Measurements from ENCODE around the gene RASL12.
A peak's percentile ranks its signal among the peaks of the same experiment; 100 is the strongest.
"Not testable (repeated sequence)": the region's sequence is repeated elsewhere in the genome, so short reads cannot be mapped to it uniquely, and the experiment has no call there.

The RASL12 gene

DNA sequence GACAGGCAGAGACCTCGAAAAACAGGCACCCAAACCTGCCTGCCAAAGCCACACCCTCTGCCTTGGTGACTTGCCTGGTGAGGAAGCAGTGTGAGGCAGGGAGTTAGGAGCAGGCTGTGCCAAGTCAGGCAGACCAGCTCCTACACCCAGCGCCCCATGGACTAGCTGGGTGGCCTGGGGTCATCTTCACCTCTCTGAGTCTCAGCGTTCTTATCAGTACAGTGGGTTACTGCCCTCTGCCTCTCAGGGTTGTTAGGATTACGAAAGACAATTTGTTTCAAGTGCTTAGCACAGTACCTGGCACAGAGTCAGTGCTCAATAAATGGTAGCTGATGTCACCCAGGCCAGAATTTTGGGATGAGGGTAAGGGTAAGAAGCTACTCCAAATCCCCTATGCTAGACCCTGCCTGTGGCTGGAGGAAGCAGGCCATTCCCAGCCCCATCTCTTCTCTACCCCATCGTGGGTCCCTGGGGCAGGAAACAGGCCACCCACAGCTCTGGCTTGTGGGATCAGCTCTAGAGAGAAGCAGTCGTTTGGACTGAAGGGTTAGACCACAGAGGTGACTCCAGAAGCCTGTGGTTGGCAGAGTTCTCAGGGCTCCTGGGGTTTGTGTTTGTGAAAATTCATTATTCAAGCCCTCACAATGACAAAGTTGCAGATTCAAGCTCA lies 12.5 kb downstream of the RASL12 start:
- DNase-seq: no peak

DNA sequence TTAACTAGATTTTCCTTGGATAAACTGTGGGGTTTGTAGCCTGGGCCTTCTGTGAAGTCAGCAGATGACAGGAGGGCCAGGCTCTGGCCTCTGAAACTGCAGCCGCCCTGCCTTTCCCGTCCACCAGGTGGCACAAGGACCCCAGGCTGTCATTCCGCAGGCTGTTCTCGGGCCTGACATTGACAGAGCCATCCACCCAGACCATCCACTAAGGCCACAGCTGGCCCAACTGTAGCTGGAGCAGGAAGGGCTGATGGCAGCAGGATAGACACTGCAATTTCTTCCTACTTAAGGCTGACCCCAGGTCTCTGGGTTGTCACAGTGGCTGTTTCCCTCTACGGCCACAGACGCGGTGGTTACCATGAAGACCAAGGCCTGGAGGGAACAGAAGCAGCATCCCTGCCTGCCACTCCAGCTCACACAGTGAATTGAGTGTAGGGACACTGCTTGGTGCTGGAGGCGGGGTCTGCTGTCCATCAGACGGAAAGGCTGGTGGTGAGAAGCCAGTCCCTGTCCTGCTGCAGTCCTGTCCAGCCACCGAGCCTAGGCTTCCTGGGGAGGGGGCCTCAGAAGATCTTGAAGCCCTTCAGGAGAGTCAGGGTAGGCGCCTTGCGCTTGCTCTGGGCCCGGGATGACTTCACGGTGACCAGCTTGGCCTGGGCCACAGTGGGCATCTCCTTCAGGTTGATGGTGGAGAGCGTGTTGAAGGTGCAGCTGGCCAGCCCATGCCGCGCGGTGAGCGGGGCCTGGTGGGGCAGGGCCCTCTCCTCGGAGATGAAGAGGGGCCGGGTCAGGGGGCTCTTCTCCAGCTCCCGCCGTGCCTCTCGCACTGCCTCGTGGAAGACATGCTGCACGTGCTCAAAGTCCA lies 13.2 kb downstream of the RASL12 start:
- peak in 2 of 5 donors; percentile 27 to 37 for DNase-seq

DNA sequence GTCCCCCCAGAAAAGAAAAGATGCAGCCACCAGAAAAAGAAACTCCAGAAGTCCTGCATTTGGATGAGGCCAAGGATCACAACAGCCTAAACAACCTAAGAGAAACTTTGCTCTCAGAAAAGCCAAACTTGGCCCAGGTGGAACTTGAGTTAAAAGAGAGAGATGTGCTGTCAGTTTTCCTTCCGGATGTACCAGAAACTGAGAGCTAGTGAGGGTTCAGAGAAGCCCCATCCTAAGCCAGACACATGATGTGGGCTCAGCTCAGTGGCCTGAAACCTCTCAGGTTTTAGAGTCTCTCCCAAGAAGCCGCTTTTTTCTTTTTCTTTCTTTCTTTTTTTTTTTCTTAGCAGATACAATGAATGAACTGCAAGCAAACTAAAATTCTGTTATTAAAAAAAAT lies 14.8 kb downstream of the RASL12 start:
- DNase-seq: no peak

DNA sequence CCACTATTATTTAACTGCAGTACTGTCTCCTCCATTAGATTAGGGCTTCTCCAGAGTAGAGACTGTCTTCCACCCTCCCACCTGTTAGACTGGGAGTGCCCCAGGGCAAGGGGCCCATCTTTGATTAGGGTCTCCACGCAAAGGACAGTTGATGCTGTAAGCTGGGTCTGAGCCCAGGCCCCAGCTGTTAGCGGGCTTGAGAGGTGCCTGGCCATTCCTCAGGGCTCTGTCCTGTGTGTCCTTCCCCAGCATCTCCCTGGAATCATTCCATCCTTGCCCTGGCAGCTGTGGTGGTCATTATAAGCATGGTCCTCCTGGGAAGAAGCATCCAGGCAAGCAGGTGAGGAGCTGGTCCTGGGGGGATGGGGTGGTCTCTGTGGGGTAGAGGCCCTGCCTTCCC lies 16.5 kb downstream of the RASL12 start:
- no peak for DNase-seq

DNA sequence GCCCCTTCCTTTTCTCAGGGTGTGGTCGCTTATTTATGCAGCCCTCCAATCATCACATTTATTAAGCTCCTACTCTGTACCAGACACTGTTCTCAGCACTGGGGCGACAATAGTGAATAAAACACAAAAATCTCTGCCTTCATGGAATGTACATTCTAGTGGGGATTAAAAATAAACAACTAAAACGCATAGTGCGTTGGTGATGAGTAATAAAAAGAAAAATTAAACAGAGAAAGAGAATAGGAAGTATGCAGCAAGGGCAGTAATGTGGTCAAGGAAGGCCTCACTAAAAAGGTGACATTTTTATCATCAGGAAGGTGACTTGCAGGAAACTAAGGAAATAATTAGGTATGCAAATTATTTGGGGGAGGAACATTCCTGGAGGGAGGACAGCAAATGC lies 17.5 kb downstream of the RASL12 start:
- no peak for DNase-seq

DNA sequence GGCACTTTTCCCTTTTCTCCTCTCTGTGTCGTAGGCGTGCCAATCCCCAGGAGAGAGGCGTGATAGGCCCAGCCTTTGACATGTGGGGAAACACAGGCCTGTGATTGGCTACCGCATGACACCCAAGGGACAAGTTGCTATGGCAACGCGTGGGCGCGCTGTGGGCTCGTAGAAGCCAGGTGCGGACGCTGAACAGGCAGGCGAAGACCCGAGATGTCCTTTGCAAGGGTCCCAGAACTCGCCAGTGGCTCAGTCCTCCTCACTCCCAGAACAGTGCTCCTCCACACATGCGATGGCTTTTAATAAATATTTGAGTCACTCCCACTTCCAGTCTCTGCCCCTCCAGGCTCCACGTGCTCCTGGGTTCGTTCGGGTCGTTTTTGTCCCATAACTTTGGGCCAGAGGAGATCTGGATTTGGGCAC lies 18.4 kb downstream of the RASL12 start:
- peak; percentile 69 to 84 (median 80) for DNase-seq

DNA sequence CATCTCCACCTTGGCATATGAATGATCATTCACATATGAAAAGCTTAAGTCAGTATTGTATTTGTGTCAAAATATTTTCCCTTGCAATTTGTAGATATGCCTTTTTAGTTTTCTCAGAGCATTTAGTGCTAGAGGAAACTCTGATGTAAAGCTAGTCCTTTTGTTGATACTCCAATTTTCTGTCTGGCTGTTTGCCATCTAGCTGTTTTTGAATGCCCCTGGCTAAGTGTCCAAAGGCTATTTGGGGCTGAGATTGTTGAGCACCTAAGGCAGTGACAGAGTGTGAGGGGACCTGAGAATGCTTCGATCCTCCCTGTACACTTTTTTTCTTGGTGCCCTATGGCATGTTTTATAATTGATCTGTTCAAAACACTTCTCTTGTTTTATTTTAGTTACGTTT lies 19.6 kb downstream of the RASL12 start:
- no peak for DNase-seq

DNA sequence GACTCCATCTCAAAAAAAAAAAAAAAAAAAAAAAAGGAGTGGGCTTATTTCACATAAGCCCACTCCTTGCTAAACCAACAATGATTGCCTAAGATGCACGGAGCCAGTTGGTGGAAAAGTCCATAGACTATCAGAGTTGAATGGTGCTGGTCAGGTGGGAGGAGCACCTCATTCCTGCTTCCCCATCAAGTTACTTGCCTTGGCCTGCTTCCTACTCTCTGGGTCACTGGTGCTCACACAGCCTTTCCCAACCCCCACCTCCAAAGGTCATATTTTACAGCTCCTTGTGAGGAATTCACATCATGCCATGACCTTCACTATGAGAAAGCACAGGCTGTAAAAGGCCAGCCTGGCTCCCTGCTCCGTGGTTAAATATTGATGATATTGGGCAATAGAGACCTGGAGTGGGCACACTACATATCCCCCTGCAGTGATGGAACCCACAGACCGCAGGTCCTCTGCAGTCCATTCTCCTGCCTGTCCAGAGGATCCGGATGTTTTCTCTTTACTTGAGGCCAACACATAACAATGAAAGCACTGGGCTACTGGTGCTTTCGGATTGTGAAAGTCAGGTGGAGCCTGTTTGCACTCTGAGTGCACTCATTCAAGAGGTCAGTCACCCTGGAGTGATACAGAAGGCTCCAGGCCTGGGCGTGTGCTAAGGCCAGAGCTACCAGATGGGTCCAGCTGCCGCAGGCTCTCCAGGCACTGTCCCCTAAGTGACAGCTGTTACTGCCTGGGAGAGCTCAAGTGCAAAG lies 22.9 kb downstream of the RASL12 start, which contains the start of gene SLC51B:
TSS of gene SLC51B (plus strand) at position 664 of the 758 bp plus-strand sequence. CDS start 4,618 bp downstream, outside the sequence.
- DNase-seq: no peak

DNA sequence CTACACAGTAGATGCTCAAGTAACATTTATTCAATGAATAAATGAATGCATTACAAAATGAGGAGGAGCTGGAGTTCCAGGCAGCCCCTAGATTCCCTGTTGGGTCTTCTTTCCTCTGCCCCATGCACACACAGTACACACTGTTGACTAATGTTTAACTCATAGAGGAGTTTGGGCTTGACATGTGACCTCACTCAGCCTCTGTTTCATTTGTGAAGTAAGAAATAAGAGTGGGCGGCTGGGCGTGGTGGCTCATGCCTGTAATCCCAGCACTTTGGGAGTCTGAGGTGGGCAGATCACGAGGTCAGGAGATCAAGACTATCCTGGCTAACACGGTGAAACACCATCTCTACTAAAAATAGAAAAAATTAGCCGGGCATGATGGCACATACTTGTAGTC lies 23.6 kb downstream of the RASL12 start:
- DNase-seq: not testable (repeated sequence)

DNA sequence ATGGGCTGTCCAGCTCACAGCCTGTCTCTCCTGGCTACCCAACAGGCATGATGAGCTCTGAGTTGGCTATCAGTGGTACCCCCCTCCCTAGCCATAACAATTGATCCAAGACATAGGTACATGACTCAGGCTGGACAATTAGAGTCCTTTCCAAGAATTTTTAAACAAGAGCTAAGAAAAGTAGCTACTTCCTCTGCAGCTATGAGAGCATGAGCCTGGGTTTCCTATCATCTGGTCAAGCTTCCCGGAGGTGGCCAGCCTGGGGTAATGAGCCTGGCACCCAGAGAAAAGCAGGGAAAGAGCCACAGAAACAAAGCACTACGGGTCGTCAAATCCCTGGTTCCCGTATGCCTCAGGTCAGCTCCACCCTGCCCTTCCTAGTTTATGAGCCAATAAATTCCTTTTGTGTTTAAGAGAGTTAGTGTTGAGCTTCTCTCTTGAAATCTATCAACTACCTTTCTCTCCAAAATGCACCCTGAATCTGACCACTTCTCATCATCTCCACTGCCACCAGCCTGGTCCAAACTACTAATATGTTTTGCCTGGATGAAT lies 24.9 kb downstream of the RASL12 start:
- no peak for DNase-seq

DNA sequence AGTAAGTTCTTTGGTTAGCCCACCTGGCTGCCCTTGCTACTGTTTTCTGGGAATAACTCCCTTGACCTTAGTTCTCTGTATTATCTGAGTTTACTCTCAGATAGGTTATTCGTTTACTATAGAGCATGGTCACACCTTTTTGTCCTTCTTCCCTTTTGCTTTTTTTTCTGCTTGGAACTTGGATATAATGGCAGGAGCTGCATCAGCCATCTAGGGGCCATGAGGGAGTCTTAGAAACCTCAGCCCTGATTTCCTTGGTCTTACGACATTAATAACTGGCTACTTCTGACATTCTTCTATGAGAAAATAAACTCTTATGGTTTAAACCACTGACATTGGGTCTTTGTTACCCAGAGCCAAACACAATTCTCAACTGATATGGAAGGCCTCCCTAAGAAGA lies 26.0 kb downstream of the RASL12 start:
- no peak for DNase-seq

DNA sequence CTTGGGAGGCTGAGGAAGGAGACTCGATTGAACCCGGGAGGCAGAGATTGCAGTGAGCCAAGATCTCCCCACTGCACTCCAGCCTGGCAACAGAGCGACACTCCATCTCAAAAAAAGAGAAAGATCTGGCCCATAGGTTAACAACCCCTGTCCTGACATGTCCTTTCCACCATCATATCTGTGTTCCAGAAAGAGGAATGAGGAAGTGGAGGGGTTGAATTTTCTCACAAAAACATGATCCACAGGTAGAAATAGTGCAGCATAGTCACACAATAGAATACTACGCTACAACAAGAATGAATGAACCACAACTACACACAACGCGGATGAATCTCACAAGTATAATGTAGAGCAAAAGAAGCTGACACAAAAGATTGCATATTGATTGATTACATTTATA lies 27.3 kb downstream of the RASL12 start:
- DNase-seq: no peak

DNA sequence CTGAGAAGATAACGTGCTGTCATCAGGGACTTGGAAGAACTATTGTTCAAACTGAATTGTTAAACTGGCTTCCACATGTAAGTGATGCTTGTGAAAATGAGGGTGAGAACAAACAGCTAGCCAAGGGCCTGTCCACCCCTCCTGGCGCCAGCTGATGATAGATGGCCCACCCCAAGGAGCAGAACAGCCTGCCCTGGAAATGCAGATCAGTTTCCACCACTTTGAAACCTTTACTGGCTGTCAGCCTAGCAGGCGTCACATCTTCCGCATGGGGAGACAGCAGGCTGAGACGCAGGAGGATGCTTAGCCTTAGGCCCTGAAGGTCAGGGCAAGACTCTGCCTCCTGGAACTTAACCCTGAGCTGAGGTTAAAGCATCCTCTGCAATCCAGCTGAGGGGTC lies 29.0 kb downstream of the RASL12 start:
- no peak for DNase-seq

DNA sequence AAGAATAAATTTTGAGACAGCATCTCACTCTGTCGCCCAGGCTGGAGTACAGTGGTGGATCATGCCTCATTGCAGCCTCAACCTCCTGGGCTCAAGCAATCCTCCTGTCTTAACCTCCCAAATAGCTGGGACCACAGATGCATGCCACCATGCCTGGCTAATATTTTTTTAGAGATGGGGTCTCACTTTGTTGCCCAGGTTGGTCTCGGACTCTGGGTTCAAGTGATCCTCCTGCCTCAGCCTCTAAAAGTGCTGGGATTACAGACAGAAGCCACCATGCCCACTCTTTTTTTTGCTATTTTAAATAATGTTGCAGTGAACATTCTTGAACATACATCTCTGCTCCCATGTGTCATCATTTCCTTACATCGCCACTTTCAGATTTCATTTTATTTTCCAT lies 29.4 kb downstream of the RASL12 start:
- no peak for DNase-seq

DNA sequence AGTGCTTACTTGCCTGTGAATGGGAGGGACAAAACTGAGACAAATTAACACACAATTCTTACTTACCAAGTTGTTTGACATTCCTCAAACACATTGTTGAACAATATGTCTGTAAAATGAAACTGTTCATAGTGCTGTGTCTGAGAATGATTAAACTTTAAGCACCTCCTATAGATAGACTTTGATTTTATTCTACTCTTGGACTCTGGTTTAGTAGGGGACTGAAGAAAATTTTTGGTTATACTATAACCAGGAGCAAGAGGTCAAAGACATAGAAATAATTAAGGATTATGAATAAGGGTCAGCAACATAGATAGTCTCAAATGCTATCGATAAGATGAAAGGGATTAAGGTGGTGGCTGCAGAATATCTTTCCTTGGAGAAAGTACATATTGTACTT lies 30.5 kb downstream of the RASL12 start:
- DNase-seq: no peak

DNA sequence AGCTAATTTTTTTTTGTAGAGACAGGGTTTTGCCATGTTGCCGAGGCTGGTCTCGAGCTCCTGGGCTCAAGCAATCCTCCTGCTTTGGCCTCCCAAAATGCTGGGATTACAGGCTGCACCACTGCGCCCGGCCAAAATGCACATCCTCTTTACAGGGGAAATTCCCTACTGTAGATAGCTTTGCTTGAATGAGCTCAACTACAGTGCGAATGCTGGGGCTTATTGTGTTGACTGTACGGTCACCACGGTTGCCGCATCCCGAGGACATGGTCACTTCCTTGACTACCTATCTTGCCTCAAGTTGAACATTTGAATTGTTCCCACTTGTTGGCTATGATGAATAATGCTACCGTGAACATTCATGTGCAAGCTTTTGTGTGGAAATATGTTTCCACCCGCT lies 33.1 kb downstream of the RASL12 start:
- no peak for DNase-seq

DNA sequence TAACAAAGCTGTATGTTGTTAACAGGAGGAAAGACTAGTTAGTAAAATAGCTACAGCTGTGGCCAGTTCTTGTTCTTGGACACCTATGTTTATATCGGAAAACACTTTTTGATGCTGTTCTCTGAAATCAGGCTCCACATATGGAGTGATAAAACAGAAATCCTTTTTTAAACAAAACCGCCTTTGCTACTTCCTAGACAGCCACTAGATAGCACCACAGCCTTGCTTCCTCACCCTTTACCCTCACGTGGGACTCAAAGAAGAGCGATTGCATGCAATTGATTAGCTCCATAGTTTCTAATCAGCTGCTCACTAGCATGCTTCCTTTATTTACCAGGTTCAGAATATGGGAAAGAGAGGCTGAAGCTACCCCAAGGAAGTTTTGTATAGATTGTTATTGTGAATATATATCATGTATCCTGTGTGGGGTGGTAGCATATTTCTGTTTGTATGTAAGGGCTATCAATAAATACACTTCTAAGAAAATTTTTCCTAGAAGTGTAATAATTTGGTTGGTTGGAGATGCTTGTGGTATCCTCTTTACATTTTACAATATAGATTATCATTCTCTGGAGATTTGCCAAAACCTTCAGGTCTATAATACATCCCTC lies 34.0 kb downstream of the RASL12 start:
- DNase-seq: peak in 2 of 5 donors; percentile 10 to 44

DNA sequence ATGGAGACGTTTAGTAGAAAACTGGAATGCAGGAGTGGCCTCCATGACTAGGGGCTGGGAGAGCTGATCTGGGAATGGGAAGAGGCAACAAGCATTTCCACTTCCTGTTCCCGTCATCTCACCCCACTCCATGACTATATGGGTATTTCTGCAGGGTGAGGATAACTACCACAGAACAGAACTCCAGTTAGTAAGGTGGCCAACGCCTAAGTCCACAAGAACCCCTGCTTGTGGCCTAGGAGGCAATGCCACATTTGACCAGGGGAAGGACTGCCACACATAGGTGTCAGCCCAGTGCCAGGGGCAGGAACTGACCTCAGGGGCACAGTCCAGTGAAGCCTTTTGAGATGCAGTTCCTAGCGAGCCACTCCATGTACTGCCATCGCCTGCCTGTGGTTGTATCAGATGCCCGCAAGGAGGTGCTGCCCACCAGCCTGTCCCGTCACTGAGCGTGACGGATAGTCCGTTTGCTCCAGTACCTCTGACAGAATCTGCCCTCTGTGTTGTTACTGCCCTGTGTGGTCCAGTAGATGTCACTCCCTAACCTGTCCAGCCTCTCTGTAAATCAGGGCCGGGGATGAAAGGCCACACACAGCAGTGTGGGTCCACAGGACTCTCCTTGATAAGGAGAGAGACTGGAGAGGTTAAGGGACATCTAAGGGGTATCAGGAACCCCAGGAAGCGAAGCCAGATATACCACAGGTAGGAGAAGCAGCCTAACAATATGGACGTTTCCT lies 34.8 kb downstream of the RASL12 start:
- DNase-seq: peak in 2 of 5 donors; percentile 22 to 66

DNA sequence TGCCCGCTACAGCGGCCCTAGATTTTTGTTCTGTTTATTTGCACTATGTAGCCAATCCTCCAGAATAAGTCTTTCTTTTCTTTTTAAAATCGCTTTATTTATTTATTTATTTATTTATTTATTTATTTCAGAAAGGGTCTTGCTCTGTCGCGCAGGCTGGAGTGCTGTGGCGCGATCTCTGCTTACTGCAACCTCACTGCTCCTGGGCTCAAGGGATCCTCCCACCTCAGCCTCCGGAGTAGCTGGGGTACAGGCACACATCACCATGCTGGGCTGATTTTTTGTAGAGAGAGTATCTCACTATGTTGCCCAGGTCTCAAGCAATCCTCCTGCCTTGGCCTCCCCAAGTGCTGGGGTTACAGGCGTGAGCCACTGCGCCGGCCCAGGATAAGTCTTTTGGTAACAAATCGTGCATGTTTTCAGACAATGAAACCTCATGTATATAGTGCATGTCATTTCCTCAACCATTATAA lies 38.0 kb downstream of the RASL12 start:
- DNase-seq: no peak

DNA sequence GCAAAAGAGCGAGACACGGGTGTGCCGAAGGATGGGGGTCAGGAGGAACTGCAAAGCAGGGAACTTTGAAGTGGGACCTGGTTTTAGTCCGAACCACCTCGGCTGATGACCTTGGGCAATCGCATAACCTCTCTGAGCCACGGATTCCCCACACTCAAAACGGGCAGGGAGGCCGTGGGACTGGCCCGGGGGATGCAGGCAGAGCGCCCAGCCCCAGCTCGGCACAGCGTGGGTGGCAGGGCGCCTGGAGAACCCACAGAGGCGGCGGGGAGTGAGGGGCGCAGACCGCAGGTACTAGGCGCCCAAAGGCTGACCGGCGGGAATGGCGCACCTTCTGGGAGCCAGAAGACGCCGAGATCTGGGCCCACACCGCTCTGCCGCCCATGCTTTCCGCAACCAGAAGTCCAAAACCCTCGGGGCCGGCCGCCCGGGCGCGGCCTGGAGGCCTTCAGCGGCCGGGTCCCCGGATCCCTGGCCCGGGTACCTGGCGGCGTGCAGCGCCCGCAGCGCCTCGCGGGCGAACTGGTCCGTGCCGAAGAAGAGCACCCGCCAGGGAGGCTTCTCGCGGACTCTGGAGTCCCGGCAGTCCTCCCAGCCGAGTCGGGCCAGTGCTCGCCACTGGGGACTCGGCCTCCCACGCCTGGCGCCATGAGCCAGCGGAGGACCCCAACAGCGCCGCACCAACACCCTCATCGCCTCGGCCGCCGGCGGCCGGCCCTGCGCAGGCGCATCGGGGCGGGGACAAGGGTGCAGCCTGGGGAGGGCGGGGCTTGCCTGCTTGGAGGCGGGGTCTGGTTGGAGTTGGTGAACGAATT lies 38.7 kb downstream of the RASL12 start, which contains the start of gene MTFMT:
TSS of gene MTFMT (minus strand) at position 719 of the 815 bp plus-strand sequence. CDS start at position 693, 26 bp downstream.
- DNase-seq: peak; percentile 83 to 92 (median 89)

DNA sequence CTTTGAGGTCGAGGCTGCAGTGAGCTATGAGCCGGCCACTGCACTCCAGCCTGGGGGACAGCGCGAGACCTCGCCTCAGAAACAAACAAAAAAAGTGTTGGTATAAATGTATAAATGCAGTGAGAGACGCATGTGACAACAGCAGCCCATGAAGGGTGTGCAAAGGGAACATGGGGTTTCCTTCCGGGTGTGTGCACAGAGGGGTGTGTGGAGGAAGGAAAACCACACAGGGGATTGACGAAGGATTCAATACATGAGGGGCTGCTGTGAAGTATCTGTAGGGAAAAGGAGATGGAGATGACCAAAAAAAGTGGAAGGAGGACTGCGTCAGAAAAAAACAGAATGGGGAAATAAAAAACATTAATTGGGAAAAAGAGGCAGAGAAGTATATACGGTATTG lies 39.5 kb downstream of the RASL12 start:
- no peak for DNase-seq
